Activated T-helper 17 cell treated with anti-CD3 and anti-CD28 coated beads, Interleukin-2, amount 50 U/mL, for 72 hours (primary cell): ENCODE results near the gene FJX1. TPM values are rescaled to one million over a fixed set of nuclear protein-coding genes. Genes with fewer than 3 reads are reported as not detected.

Experiments
- ATAC-seq: fragments of 150-1000 bp; cut with Tn5 transposase; replicated peaks from 2 replicates; pipeline ENCODE4 v1.10.0; 2021; ENCODE audit warnings: mild to moderate bottlenecking, moderate library complexity
- H3K27ac Mint-ChIP-seq: one replicate; pipeline ENCODE4 v1.8.0; 2022; ENCODE audit warnings: mixed read lengths
- H3K27me3 Mint-ChIP-seq: one replicate; pipeline ENCODE4 v1.8.0; 2022; ENCODE audit warnings: mixed read lengths
- H3K36me3 Mint-ChIP-seq: one replicate; pipeline ENCODE4 v1.8.0; 2022; ENCODE audit warnings: low read depth, mild to moderate bottlenecking, mixed read lengths
- H3K4me1 Mint-ChIP-seq: one replicate; pipeline ENCODE4 v1.8.0; 2022; ENCODE audit warnings: mixed read lengths
- H3K4me3 Mint-ChIP-seq: one replicate; pipeline ENCODE4 v1.8.0; 2022; ENCODE audit warnings: mild to moderate bottlenecking, mixed read lengths
- H3K9me3 Mint-ChIP-seq: one replicate; pipeline ENCODE4 v1.8.0; 2022; ENCODE audit warnings: mixed read lengths
- total RNA-seq, 2 donors: library from RNA; stranded (reverse); gene quantifications; one replicate each; pipeline ENCODE4 v1.2.3, GENCODE V29; 2022

The FJX1 gene
- total RNA-seq, 2 donors from 2014 or later: 0.21 to 0.48 TPM

GRCh38 chr11:35594680-35595079 lies 23.6 kb upstream of the FJX1 start:
- Mint-ChIP-seq H3K4me3 (no peak overlapping the region), H3K36me3 (no peaks in the 10 kb centered on the region), H3K27ac (no peak overlapping the region), H3K4me1 (no peaks in the 10 kb centered on the region), H3K9me3 (no peaks in the 10 kb centered on the region), H3K27me3 (peaks cover 30% of the 10 kb centered on the region)
- no peak for ATAC-seq

- peak; percentile 84 for ATAC-seq
- Mint-ChIP-seq H3K4me3 (no peak overlapping the region), H3K27ac (no peak overlapping the region)
Measured at GRCh38 chr11:35598254-35599125, 19.8 kb upstream of the FJX1 start.

GRCh38 chr11:35600331-35600838 lies 17.9 kb upstream of the FJX1 start:
- no peak for ATAC-seq
- no peaks in the 10 kb centered on the region for H3K4me1 Mint-ChIP-seq
- H3K9me3 Mint-ChIP-seq: no peaks in the 10 kb centered on the region
- H3K27me3 Mint-ChIP-seq: peaks cover 33% of the 10 kb centered on the region
- H3K36me3 Mint-ChIP-seq: no peaks in the 10 kb centered on the region
- no peak overlapping the region for H3K27ac Mint-ChIP-seq
- no peak overlapping the region for H3K4me3 Mint-ChIP-seq

More at GRCh38 chr11:35598254-35599125, 19.8 kb upstream of the FJX1 start:
- no peaks in the 10 kb centered on the region for H3K9me3 Mint-ChIP-seq
- H3K4me1 Mint-ChIP-seq: no peaks in the 10 kb centered on the region
- H3K36me3 Mint-ChIP-seq: no peaks in the 10 kb centered on the region
- H3K27me3 Mint-ChIP-seq: peaks cover 34% of the 10 kb centered on the region

- Mint-ChIP-seq H3K27me3 (peaks cover 31% of the 10 kb centered on the region), H3K9me3 (no peaks in the 10 kb centered on the region), H3K4me1 (no peaks in the 10 kb centered on the region), H3K36me3 (no peaks in the 10 kb centered on the region), H3K27ac (no peak overlapping the region), H3K4me3 (no peak overlapping the region)
- ATAC-seq: no peak
Measured at GRCh38 chr11:35602160-35602793, 16.0 kb upstream of the FJX1 start.

GRCh38 chr11:35602979-35603378 lies 15.3 kb upstream of the FJX1 start:
- peaks cover 27% of the 10 kb centered on the region for H3K27me3 Mint-ChIP-seq
- no peaks in the 10 kb centered on the region for H3K4me1 Mint-ChIP-seq
- H3K36me3 Mint-ChIP-seq: no peaks in the 10 kb centered on the region
- ATAC-seq: no peak
- no peaks in the 10 kb centered on the region for H3K9me3 Mint-ChIP-seq
- H3K27ac Mint-ChIP-seq: no peak overlapping the region
- H3K4me3 Mint-ChIP-seq: no peak overlapping the region

GRCh38 chr11:35605706-35606105 lies 12.6 kb upstream of the FJX1 start:
- no peaks in the 10 kb centered on the region for H3K9me3 Mint-ChIP-seq
- ATAC-seq: no peak
- H3K36me3 Mint-ChIP-seq: no peaks in the 10 kb centered on the region
- H3K4me3 Mint-ChIP-seq: no peak overlapping the region
- peaks cover 34% of the 10 kb centered on the region for H3K27me3 Mint-ChIP-seq
- H3K4me1 Mint-ChIP-seq: no peaks in the 10 kb centered on the region
- H3K27ac Mint-ChIP-seq: no peak overlapping the region

- Mint-ChIP-seq H3K27me3 (peaks cover 37% of the 10 kb centered on the region), H3K36me3 (no peaks in the 10 kb centered on the region), H3K4me3 (no peak overlapping the region), H3K4me1 (no peaks in the 10 kb centered on the region), H3K27ac (no peak overlapping the region), H3K9me3 (no peaks in the 10 kb centered on the region)
- no peak for ATAC-seq
Measured at GRCh38 chr11:35606206-35606605, 12.1 kb upstream of the FJX1 start.

- Mint-ChIP-seq H3K4me1 (no peaks in the 10 kb centered on the region), H3K4me3 (no peak overlapping the region), H3K27me3 (peaks cover 41% of the 10 kb centered on the region), H3K9me3 (no peaks in the 10 kb centered on the region), H3K36me3 (no peaks in the 10 kb centered on the region), H3K27ac (no peak overlapping the region)
- ATAC-seq: no peak
Measured at GRCh38 chr11:35608502-35608901, 9.8 kb upstream of the FJX1 start.

- Mint-ChIP-seq H3K27ac (no peak overlapping the region), H3K4me3 (no peak overlapping the region), H3K36me3 (no peaks in the 10 kb centered on the region), H3K4me1 (no peaks in the 10 kb centered on the region), H3K9me3 (no peaks in the 10 kb centered on the region), H3K27me3 (peaks cover 41% of the 10 kb centered on the region)
- ATAC-seq: no peak
Measured at GRCh38 chr11:35609656-35610055, 8.6 kb upstream of the FJX1 start.

GRCh38 chr11:35610631-35611030 lies 7.6 kb upstream of the FJX1 start:
- Mint-ChIP-seq H3K27ac (no peak overlapping the region), H3K36me3 (no peaks in the 10 kb centered on the region), H3K4me3 (no peak overlapping the region), H3K4me1 (no peaks in the 10 kb centered on the region), H3K9me3 (no peaks in the 10 kb centered on the region), H3K27me3 (peaks cover 43% of the 10 kb centered on the region)
- ATAC-seq: no peak

GRCh38 chr11:35611741-35612140 lies 6.5 kb upstream of the FJX1 start:
- H3K9me3 Mint-ChIP-seq: no peaks in the 10 kb centered on the region
- no peaks in the 10 kb centered on the region for H3K4me1 Mint-ChIP-seq
- no peak overlapping the region for H3K27ac Mint-ChIP-seq
- H3K36me3 Mint-ChIP-seq: no peaks in the 10 kb centered on the region
- H3K4me3 Mint-ChIP-seq: no peak overlapping the region
- H3K27me3 Mint-ChIP-seq: peaks cover 43% of the 10 kb centered on the region
- ATAC-seq: no peak

GRCh38 chr11:35614939-35615569 lies 3.2 kb upstream of the FJX1 start:
- H3K4me1 Mint-ChIP-seq: no peaks in the 10 kb centered on the region
- H3K36me3 Mint-ChIP-seq: peaks cover 4% of the 10 kb centered on the region
- no peaks in the 10 kb centered on the region for H3K9me3 Mint-ChIP-seq
- ATAC-seq: no peak
- H3K4me3 Mint-ChIP-seq: no peak overlapping the region
- H3K27me3 Mint-ChIP-seq: peaks cover 37% of the 10 kb centered on the region
- H3K27ac Mint-ChIP-seq: no peak overlapping the region

GRCh38 chr11:35615921-35616900 lies 2.0 kb upstream of the FJX1 start:
- no peaks in the 10 kb centered on the region for H3K9me3 Mint-ChIP-seq
- peak; percentile 47 for ATAC-seq
- H3K27ac Mint-ChIP-seq: no peak overlapping the region
- H3K36me3 Mint-ChIP-seq: peaks cover 4% of the 10 kb centered on the region
- no peak overlapping the region for H3K4me3 Mint-ChIP-seq
- peaks cover 38% of the 10 kb centered on the region for H3K27me3 Mint-ChIP-seq
- H3K4me1 Mint-ChIP-seq: no peaks in the 10 kb centered on the region

- Mint-ChIP-seq H3K4me1 (no peaks in the 10 kb centered on the region), H3K27ac (no peak overlapping the region), H3K27me3 (peaks cover 38% of the 10 kb centered on the region)
Measured at GRCh38 chr11:35617316-35617686, 959 bp upstream of the FJX1 start.

More at GRCh38 chr11:35617316-35617686, 959 bp upstream of the FJX1 start:
- Mint-ChIP-seq H3K9me3 (no peaks in the 10 kb centered on the region), H3K36me3 (peaks cover 4% of the 10 kb centered on the region), H3K4me3 (peak overlapping the region; percentile 70)
- ATAC-seq: no peak
